Muscle layer of colon (tissue), 2 donors: ENCODE data around the gene KRT15.

Source experiments
- H3K27ac ChIP-seq: one replicate; pipeline ENCODE4 v1.7.0; 2013; ENCODE audit warnings: low read depth, mild to moderate bottlenecking, low read length, moderate library complexity
- H3K27me3 ChIP-seq, 2 donors: one replicate each; pipeline ENCODE4 v1.7.0; 2013; ENCODE audit warnings: low read length in 2 of 2, mild to moderate bottlenecking in 2 of 2; ENCODE audit not compliant: insufficient read depth in 2 of 2, control insufficient read depth in 1 of 2
- H3K36me3 ChIP-seq: one replicate; pipeline ENCODE4 v1.7.0; 2013; ENCODE audit warnings: mild to moderate bottlenecking, low read length; ENCODE audit not compliant: insufficient read depth
- H3K4me1 ChIP-seq: one replicate; pipeline ENCODE4 v1.7.0; 2013; ENCODE audit warnings: mild to moderate bottlenecking, low read length; ENCODE audit not compliant: insufficient read depth
- H3K4me3 ChIP-seq, 2 donors: one replicate each; pipeline ENCODE4 v1.7.0; 2013; ENCODE audit warnings: low read length in 2 of 2, low read depth in 1 of 2, mild to moderate bottlenecking in 1 of 2, moderate library complexity in 1 of 2
- H3K9ac ChIP-seq: one replicate; pipeline ENCODE4 v1.7.0; 2013; ENCODE audit warnings: low read length
- H3K9me3 ChIP-seq: one replicate; pipeline ENCODE4 v1.7.0; 2013; ENCODE audit warnings: mild to moderate bottlenecking, low read length
- donor health status: abdominal sarcoma.
- donor health status: Adenocarcinoma of cecum.

KRT15 gene

GRCh38 chr17:41483991-41484826 lies 34.5 kb downstream of the KRT15 start:
- no peaks in the 10 kb centered on the region for H3K27me3 ChIP-seq

GRCh38 chr17:41483531-41483930 lies 35.2 kb downstream of the KRT15 start:
- H3K27me3 ChIP-seq, result no peaks in the 10 kb centered on the region
- H3K9me3 ChIP-seq, result no peaks in the 10 kb centered on the region
- H3K36me3 ChIP-seq, result no peaks in the 10 kb centered on the region
- no peak overlapping the region for H3K4me3 ChIP-seq
- no peak overlapping the region for H3K9ac ChIP-seq
- no peak overlapping the region for H3K27ac ChIP-seq
- no peaks in the 10 kb centered on the region for H3K4me1 ChIP-seq

More at GRCh38 chr17:41483991-41484826, 34.5 kb downstream of the KRT15 start:
- Histone ChIP-seq H3K4me1 (no peaks in the 10 kb centered on the region), H3K27ac (no peak overlapping the region), H3K9ac (no peak overlapping the region), H3K36me3 (no peaks in the 10 kb centered on the region), H3K9me3 (no peaks in the 10 kb centered on the region), H3K4me3 (no peak overlapping the region)

- H3K4me3 ChIP-seq, result no peak within 1 kb of the TSS
- no peak within 1 kb of the TSS for H3K27ac ChIP-seq
- H3K27me3 ChIP-seq, result no peaks in the 10 kb centered on the region
- H3K36me3 ChIP-seq, result no peaks in the 10 kb centered on the region
- H3K9me3 ChIP-seq, result no peaks in the 10 kb centered on the region
- no peaks in the 10 kb centered on the region for H3K4me1 ChIP-seq
- no peak within 1 kb of the TSS for H3K9ac ChIP-seq
Observed at GRCh38 chr17:41481036-41481435, 37.7 kb downstream of the KRT15 start, which contains the start of gene KRT35. KRT35 (minus strand) TSS chr17:41481151; CDS start chr17:41481097, 54 bp downstream.

GRCh38 chr17:41480581-41480980 lies 38.1 kb downstream of the KRT15 start:
- no peak overlapping the region for H3K27ac ChIP-seq
- no peak overlapping the region for H3K4me3 ChIP-seq
- H3K4me1 ChIP-seq, result no peaks in the 10 kb centered on the region
- no peaks in the 10 kb centered on the region for H3K27me3 ChIP-seq
- no peak overlapping the region for H3K9ac ChIP-seq
- no peaks in the 10 kb centered on the region for H3K9me3 ChIP-seq
- H3K36me3 ChIP-seq, result no peaks in the 10 kb centered on the region

- H3K27ac ChIP-seq, result no peak overlapping the region
- no peaks in the 10 kb centered on the region for H3K36me3 ChIP-seq
- H3K4me1 ChIP-seq, result no peaks in the 10 kb centered on the region
- H3K9me3 ChIP-seq, result no peaks in the 10 kb centered on the region
- H3K4me3 ChIP-seq, result no peak overlapping the region
- H3K9ac ChIP-seq, result no peak overlapping the region
- H3K27me3 ChIP-seq, result no peaks in the 10 kb centered on the region
Observed at GRCh38 chr17:41480136-41480535, 38.6 kb downstream of the KRT15 start.

GRCh38 chr17:41478237-41478636 lies 40.5 kb downstream of the KRT15 start:
- H3K9me3 ChIP-seq, result no peaks in the 10 kb centered on the region
- H3K4me1 ChIP-seq, result no peaks in the 10 kb centered on the region
- no peak overlapping the region for H3K9ac ChIP-seq
- no peaks in the 10 kb centered on the region for H3K27me3 ChIP-seq
- no peak overlapping the region for H3K4me3 ChIP-seq
- no peak overlapping the region for H3K27ac ChIP-seq
- H3K36me3 ChIP-seq, result no peaks in the 10 kb centered on the region

- Histone ChIP-seq H3K36me3 (no peaks in the 10 kb centered on the region), H3K9ac (no peak overlapping the region), H3K4me3 (no peak overlapping the region), H3K27ac (no peak overlapping the region), H3K4me1 (no peaks in the 10 kb centered on the region), H3K9me3 (no peaks in the 10 kb centered on the region), H3K27me3 (no peaks in the 10 kb centered on the region)
Observed at GRCh38 chr17:41476866-41477815, 41.5 kb downstream of the KRT15 start.

- no peaks in the 10 kb centered on the region for H3K4me1 ChIP-seq
- no peak overlapping the region for H3K27ac ChIP-seq
- no peaks in the 10 kb centered on the region for H3K27me3 ChIP-seq
- H3K36me3 ChIP-seq, result no peaks in the 10 kb centered on the region
- H3K9ac ChIP-seq, result no peak overlapping the region
- no peaks in the 10 kb centered on the region for H3K9me3 ChIP-seq
- no peak overlapping the region for H3K4me3 ChIP-seq
Observed at GRCh38 chr17:41475421-41475820, 43.3 kb downstream of the KRT15 start.

- no peak overlapping the region for H3K4me3 ChIP-seq
- no peaks in the 10 kb centered on the region for H3K36me3 ChIP-seq
- no peaks in the 10 kb centered on the region for H3K9me3 ChIP-seq
- H3K4me1 ChIP-seq, result no peaks in the 10 kb centered on the region
- H3K9ac ChIP-seq, result no peak overlapping the region
- no peaks in the 10 kb centered on the region for H3K27me3 ChIP-seq
- H3K27ac ChIP-seq, result no peak overlapping the region
Observed at GRCh38 chr17:41474863-41475262, 43.8 kb downstream of the KRT15 start.

- Histone ChIP-seq H3K36me3 (no peaks in the 10 kb centered on the region), H3K27me3 (peaks cover 0 to 5% of the 10 kb centered on the region in 2 donors), H3K4me3 (no peak overlapping the region), H3K9ac (no peak overlapping the region), H3K4me1 (no peaks in the 10 kb centered on the region), H3K9me3 (no peaks in the 10 kb centered on the region), H3K27ac (no peak overlapping the region)
Observed at GRCh38 chr17:41468346-41468745, 50.3 kb downstream of the KRT15 start.

- Histone ChIP-seq H3K4me3 (no peak overlapping the region), H3K36me3 (no peaks in the 10 kb centered on the region), H3K9me3 (no peaks in the 10 kb centered on the region), H3K9ac (no peak overlapping the region), H3K27me3 (peaks cover 0 to 5% of the 10 kb centered on the region in 2 donors), H3K27ac (no peak overlapping the region), H3K4me1 (no peaks in the 10 kb centered on the region)
Observed at GRCh38 chr17:41467561-41467960, 51.1 kb downstream of the KRT15 start.
